ELF-1 (cell line): ENCODE results near the gene CCDC152.
"Not testable (repeated sequence)": the region's sequence is repeated elsewhere in the genome, so short reads cannot be mapped to it uniquely, and the experiment has no call there.

Experiments used
- DNase-seq: peaks from one replicate; pipeline ENCODE4 v3.0.0-alpha.2; 2016; ENCODE audit warnings: low read depth, low spot score

The CCDC152 gene, protein sequence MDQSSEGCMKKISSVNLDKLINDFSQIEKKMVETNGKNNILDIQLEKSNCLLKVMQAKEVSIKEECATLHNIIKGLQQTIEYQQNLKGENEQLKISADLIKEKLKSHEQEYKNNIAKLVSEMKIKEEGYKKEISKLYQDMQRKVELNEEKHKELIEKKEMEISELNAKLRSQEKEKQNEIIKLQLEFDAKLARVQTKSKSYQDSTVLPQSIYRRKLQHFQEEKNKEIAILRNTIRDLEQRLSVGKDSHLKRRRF

DNA sequence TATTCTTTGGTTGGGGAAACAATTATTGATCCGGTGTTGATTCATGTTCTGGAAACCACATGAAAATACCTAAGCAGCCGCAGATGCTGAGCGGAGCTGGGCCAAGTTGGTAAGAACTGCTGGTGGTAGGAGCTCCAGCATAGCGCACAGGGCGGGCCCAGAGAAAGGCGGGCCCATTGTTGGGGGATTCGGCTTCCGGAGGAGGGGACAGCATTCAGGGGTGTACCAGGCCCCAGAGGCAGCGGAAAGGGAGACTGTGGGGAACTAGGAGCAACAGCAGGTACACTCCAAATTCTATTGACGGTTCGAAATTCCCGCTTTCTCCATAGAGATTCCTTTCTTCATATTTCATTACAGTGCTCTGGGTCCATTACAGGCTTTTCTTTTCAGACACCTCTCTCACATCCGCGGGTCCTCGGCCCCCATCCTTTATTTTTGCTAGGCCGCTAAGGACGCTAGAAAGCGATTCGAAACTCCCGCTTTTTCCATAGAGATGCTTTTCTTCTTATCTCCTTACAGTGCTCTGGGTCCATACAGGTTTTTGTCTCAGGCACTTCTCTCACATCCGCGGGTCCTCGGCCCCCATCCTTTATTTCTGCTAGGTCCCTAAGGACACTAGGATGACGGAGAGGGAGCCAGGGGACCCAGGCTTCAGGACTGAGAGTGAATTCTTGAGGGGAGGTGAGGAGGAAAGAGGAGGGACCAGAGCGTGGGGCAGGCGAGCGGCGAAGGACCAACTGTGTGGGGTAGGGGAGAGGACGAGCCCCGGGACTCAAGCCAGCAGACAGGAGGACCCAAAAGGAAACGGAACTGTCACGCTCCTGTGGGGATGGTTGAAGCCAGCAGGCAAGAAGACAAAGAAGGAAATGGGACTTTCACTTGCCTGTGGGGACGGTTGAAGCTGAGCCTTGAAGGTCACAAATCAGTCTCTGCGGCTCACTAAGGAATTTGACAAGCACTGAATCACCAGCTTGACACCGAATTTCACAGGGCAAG lies at the start of gene CCDC152:
TSS of gene CCDC152 (plus strand) at position 213 of the 996 bp plus-strand sequence. CDS start 2,304 bp downstream, outside the sequence.
- DNase-seq = peak; percentile 8

- DNase-seq = no peak
These were observed 40.8 kb upstream of the CCDC152 start for GRCh38 chr5:42715785-42716184.

- DNase-seq = no peak
These were observed 38.0 kb upstream of the CCDC152 start for GRCh38 chr5:42718591-42718990.

DNA sequence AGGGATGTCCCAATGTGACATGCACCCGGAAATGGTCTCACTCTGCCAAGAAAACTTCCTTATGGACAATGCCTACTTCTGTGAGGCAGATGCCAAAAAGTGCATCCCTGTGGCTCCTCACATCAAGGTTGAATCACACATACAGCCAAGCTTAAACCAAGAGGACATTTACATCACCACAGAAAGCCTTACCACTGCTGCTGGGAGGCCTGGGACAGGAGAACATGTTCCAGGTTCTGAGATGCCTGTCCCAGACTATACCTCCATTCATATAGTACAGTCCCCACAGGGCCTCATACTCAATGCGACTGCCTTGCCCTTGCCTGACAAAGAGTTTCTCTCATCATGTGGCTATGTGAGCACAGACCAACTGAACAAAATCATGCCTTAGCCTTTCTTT lies 37.6 kb upstream of the CCDC152 start:
- DNase-seq = no peak

- no peak for DNase-seq
These were observed 36.4 kb upstream of the CCDC152 start for GRCh38 chr5:42720251-42720650.

DNA sequence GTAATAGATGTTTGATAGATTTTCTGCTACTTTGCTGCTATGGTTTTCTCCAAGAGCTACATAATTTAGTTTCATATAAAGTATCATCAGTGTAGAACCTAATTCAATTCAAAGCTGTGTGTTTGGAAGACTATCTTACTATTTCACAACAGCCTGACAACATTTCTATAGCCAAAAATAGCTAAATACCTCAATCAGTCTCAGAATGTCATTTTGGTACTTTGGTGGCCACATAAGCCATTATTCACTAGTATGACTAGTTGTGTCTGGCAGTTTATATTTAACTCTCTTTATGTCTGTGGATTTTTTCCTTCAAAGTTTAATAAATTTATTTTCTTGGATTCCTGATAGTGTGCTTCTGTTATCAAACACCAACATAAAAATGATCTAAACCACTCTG lies 35.1 kb upstream of the CCDC152 start:
- DNase-seq = no peak

DNA sequence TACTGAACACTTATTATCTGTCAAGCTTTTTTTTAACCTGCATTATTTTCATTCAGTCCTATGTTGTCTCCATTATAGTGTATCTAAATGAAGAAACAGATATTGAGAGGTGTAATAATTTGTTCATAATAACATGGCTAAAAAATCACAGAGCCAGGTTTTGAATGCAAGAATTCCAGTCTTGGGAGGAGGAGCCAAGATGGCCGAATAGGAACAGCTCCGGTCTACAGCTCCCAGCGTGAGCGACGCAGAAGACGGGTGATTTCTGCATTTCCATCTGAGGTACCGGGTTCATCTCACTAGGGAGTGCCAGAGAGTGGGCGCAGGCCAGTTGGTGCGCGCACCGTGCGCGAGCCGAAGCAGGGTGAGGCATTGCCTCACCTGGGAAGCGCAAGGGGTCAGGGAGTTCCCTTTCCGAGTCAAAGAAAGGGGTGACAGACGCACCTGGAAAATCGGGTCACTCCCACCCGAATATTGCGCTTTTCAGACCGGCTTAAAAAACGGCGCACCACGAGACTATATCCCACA lies 22.0 kb upstream of the CCDC152 start:
- DNase-seq = not testable (repeated sequence)

DNA sequence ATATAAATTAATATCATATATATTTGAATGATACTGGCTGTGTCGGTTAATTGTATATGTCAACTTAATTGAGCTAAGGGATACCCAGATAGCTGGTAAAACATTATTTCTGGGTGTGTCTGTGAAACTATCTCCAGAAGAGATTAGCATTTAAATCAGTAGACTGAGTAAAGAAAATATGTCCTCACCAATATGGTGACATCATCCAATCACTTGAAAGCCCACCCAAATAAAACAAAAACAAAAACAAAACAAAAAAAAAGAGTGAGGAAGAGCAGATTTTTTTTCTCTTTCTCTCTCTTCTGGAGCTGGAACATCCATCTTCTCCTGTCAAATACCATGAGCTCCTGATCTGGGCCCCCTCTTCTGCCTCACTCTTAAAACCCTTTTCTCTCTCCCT lies 15.7 kb upstream of the CCDC152 start:
- DNase-seq = no peak

DNA sequence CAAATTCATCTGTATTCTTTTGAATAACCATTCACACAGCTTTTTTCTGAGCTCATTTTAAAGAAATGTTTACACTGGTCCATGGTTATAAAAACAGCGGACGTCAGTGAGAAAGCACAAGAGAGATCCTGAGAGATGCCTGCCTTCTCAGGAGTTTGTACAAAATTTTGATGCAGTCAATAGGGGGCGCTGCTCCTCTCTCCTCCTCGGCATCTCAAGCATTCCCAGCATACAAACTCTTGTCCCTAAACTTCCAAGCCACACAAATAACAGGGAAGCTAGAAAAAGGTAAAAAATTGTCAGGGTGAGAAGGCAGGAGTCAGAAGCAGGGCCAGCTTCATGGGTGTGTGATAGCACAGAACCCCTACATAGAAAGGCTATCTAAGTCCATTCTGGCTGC lies 11.2 kb upstream of the CCDC152 start:
- DNase-seq = peak; percentile 25

DNA sequence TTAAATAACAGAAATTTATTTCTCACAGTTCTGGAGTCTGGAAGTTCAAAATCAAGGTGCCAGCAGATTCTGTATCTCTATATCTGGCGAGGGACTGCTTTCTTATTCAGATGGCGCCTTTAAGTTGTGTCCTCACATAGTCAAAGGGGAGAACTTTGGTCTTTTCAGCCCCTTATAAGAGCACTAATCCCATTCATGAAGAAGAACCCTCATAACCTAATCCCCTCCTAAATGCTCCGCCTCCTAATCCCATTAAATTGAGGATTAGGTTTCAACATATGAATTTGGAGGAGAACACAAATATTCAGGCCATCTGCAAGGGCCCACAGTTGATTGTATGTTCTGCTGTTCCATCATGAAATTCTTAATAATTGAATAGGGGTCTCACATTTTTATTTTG lies 10.8 kb upstream of the CCDC152 start:
- DNase-seq = no peak

DNA sequence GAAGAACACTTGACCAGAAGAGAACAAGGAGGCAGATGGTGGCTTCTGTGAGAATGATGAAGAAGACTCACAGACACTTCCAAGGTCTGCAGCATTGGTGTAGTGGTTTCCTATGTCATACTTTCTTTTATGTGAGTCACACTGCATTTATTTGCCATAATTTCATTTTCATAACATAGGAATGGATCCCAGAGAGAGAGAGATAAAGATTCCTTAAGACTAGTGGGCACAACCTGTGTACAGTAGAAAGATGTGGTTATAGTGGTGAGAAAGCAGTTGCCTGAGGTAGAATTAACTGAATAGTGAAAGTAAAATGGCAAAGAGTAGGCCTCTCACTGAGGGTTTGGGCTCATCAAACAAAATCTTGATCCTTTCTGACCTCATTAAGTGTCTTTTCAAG lies 7.6 kb upstream of the CCDC152 start:
- DNase-seq = no peak

DNA sequence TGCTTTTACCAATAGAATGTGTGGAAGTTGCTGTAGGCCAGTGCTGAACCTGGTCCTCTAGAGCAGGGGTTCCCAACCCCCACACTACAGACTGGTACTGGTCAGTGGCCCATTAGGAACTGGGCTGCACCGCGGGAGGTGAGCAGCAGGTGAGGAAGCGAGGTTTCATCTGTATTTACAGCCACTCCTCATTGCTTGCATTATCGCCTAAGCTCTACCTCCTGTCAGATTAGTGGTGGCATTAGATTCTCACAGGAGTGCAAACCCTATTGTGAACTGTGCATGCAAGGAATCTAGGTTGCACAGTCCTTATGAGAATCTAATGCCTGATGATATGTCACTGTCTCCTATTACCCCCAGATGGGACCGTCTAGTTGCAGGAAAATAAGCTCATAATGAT lies 6.1 kb upstream of the CCDC152 start:
- DNase-seq = no peak

DNA sequence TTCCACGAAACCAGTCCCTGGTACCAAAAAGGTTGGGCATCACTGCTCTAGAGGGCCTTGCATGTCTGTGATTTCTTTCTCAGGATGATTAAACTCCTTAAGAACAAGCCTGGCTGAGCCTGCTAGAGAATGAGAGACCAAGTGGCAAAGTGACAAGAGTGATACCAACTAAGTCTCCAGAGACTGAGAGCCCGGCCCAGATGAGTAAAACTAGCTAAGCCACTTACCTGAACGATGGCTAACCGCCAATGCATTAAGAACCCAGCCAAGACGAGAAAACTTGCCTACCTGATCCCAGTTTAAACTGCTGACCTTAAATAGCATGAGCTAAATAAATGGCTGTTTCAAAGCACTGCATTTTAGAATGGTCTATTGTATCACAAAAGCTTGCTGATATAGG lies 5.6 kb upstream of the CCDC152 start:
- DNase-seq = no peak

DNA sequence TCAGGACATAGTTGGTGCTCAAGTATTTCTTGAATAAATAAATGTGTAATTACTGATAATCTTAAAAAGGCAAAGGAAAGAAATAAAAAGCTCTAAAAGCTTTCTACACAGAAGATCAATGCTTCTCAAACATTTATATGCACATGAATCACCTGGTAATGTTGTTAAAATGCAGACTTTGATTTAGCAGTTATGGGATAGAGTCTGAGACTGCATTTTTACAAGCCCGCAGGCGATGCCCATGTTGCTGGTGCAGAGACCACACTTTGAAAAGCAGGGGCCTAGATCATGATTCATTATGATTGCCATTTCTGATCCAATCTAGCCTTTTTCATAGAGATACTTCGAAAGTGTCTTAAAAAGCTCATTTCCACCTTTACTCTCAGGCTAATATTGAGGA lies 3.5 kb upstream of the CCDC152 start:
- no peak for DNase-seq

DNA sequence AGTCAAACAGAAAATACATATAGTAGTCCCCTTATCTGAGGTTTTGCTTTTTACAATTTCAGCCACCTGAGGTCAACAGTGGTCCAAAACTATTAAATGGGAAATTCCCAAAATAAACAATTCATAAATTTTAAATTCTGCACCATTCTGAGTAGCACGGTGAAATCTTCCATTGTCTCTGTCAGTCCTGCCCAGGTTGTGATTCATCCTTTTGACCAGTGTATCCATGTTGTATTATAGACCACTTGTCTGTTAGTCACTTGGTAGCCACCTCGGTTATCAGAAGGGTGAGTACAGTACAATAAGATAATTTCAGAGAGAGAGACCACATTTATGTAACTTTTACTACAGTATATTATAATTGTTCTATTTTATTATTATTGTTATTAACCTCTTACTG lies 2.8 kb downstream of the CCDC152 start:
- no peak for DNase-seq

GRCh38 chr5:42760426-42760825 lies 3.8 kb downstream of the CCDC152 start:
- DNase-seq = no peak

DNA sequence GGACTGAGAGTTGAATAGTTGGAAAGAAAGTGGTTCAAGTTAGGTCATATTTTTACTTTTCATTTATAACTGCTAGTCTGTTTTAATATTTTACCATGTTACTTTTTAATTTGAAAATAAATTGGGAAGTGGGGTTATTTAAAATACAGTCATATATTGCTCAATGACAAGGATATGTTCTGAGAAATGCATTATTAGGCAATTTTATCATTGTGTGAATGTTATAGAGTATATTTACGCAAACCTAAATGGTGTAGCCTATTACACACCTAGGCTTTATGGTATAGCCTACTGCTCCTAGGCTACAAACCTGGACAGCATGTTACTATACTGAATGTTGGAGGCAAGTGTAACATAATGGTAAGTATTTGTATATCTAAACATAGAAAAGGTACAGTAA lies 5.2 kb downstream of the CCDC152 start:
- no peak for DNase-seq

DNA sequence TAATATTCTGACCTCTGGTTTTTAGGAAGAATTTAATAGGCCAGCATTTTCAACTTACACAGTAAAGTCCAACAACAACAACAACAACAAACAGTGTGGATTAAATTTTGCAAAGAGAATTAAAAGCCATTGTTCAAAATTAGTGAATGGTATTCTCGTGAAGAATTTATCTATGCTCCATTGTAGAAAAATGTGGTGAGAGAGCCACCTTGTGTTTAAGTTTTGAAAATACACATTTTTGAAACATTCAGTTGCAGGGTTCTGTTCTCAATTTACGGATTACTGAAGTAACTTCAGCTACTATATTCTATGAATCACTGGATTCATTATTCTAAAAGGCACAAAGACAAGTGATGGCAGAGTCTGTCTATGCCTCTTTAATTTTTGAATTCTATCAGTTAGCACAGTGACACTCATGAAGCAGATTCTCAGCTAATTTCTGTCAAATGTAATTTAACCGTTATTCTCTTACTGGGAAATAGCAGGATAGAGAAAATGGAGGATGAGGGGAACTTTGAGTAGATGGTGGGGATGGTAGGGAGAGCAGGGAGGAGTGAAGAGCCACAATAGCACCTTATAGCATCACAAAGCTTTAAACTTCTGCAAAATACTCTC lies 11.0 kb downstream of the CCDC152 start:
- no peak for DNase-seq

- no peak for DNase-seq
These were observed 11.5 kb downstream of the CCDC152 start for GRCh38 chr5:42768106-42768504.

GRCh38 chr5:42770003-42770402 lies 13.4 kb downstream of the CCDC152 start:
- DNase-seq = no peak

DNA sequence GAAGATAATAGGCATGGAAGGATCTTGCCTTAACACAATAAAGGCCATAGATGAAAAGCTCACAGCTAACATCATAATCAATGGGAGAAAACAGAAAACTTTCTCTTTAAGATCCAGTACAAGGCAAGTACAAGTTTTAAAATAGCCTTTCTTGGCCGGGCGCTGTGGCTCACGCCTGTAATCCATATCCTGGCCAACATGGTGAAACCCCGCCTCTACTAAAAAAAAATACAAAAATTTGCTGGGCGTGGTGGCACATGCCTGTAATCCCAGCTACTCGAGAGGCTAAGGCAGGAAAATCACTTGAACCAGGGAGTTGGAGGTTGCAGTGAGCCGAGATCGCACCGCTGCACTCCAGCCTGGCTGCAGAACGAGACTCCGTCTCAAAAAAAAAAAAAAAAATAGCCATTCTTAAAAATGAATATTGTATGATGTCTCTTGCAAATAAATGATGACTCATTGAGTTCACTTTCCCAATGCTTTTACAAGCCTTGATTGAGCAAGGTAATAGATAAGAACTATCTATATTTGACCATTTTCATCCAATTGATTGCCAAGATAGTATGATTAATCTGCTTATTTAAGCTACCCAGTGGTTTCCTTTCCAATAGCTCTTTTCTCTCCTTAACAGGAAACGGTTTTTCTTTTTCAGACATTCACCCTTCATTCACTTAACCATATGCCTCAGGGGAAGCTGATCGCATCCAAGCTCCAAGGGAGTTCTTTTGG lies 15.8 kb downstream of the CCDC152 start:
- no peak for DNase-seq

DNA sequence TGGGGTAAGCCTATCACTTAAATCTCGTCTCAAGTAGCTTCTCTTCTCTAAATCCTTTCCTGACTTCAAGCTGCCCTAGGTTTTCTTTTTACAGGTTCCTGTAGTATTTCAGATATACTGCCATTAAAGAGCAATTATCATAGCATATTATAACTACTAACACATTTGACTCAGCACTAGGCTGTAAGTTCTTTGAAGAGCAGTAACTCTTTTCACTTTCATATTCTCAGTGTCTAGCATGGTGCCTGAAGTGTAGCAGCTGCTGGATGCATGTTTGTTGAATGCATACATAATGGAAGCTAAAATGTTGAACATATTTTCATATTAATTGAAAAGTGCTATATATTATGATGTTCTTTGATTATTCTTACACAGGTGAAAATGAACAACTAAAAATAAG lies 22.5 kb downstream of the CCDC152 start:
- DNase-seq = no peak
